ENCODE data around the gene CEMP1. TPM values are rescaled to one million over a fixed set of nuclear protein-coding genes. Genes with fewer than 3 reads are reported as not detected.

The CEMP1 gene
- total RNA-seq, 1 experiment from 2014 or later, result not detected

DNA sequence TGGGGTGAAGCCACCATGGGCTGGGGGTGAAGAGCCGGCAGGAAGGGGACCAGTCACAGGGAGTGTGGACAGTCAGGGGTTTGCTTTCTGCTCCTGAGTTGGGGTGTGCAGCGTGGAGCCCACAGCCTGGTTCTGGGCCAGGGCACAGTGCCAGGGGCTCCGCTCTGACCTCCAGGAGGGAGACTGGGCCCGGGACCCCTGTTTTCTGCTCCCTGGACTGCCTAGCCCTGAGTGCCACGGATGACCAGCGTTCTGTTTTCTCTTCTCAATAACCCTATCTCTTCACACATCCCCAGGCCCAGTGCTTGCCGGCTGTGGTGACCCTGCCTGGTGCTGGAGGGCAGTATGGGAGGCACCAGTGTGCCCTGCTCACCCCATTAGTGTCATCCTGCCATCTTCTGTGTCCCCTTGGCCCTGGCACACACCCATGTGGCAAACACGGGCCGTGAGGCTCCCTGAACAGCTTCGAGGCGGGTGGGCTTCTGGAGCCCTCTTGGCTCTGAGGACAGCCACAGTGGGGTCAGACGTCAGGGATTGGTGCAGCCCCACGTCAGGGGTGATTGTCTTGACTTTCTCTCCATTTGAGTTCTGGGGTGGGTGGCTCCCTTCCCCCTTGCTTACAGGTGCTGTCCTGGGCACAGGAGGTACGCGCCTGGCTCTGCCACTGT lies 1.1 kb downstream of the CEMP1 start:
- DNase-seq, result no peak
- Histone ChIP-seq H2AK5ac (ENCODE audit: insufficient read length, low read length) (no peak overlapping the region), H2BK20ac (ENCODE audit: low read depth, low read length, poor library complexity, severe bottlenecking) (no peak overlapping the region), H3K23ac (ENCODE audit: insufficient read length, low read depth, low read length) (no peak overlapping the region), H3K27me3 (ENCODE audit: insufficient read depth, low read length) (no peaks in the 10 kb centered on the region), H2BK15ac (ENCODE audit: low read depth, low read length) (no peak overlapping the region), H3K4me1 (ENCODE audit: insufficient read depth, low read length) (no peaks in the 10 kb centered on the region), H3K9ac (ENCODE audit: extremely low read depth, insufficient read length, low read length) (no peak overlapping the region), H3T11ph (ENCODE audit: low read length) (no peak overlapping the region), H4K8ac (replicated peaks; ENCODE audit: insufficient read length, low read depth, low read length) (no peak overlapping the region), H4K5ac (ENCODE audit: insufficient read length, low read depth, low read length) (no peak overlapping the region), H3K9me3 (ENCODE audit: control insufficient read depth, low read depth, low read length) (no peaks in the 10 kb centered on the region), H3K56ac (ENCODE audit: insufficient read length, low read depth, low read length) (no peak overlapping the region), H3K4ac (ENCODE audit: low read depth, low read length) (no peak overlapping the region), H3K23me2 (ENCODE audit: insufficient read length, low read depth, low read length, poor library complexity, severe bottlenecking) (peaks cover 10% of the 10 kb centered on the region), H2BK5ac (ENCODE audit: insufficient read length, low read length) (no peak overlapping the region), H3K4me2 (ENCODE audit: insufficient read depth, insufficient read length, low read length) (no peak overlapping the region), H3K18ac (ENCODE audit: insufficient read length, low read depth, low read length) (no peak overlapping the region), H3K79me2 (ENCODE audit: insufficient read depth, low read length) (no peaks in the 10 kb centered on the region), H4K20me1 (ENCODE audit: control insufficient read depth, insufficient read depth, insufficient read length) (no peaks in the 10 kb centered on the region), H3K79me1 (ENCODE audit: insufficient read depth, low read depth, low read length, poor library complexity, severe bottlenecking) (no peaks in the 10 kb centered on the region), H2BK12ac (ENCODE audit: insufficient read length, low read depth, low read length) (no peak overlapping the region), H2AFZ (ENCODE audit: low read length) (no peak overlapping the region), H3K27ac (ENCODE audit: insufficient read length, low read depth, low read length) (no peak overlapping the region), H3K14ac (ENCODE audit: insufficient read depth, low read length) (no peak overlapping the region), H2BK120ac (ENCODE audit: low read depth, low read length, poor library complexity, severe bottlenecking) (no peak overlapping the region), H4K91ac (ENCODE audit: insufficient read length, low read depth, low read length) (no peak overlapping the region)
- H3K4me3 Mint-ChIP-seq, result peak overlapping the region; percentile 9 to 48; a peak in 2 of 5 replicates
- H3K27me3 Mint-ChIP-seq (ENCODE audit: low read depth), result peaks cover 4% of the 10 kb centered on the region; the same call in 1 of the 2 replicates
- peaks cover 4 to 11% of the 10 kb centered on the region in 2 experiments for H3K4me1 Mint-ChIP-seq
- H3K36me3 Mint-ChIP-seq (ENCODE audit: insufficient read depth in 1 of 3, low read depth in 3 of 3), result peaks cover 4 to 26% (median 9%) of the 10 kb centered on the region in 3 experiments; a peak in 6 of 7 replicates
- H3K27ac Mint-ChIP-seq, result peak overlapping the region in 1 of 3 experiments; percentile 76; a peak in 1 of 7 replicates
- H3K9me3 Mint-ChIP-seq, result peaks cover 0 to 2% of the 10 kb centered on the region in 2 experiments; a peak in 1 of 5 replicates
- TF ChIP-seq, protein P1, sequence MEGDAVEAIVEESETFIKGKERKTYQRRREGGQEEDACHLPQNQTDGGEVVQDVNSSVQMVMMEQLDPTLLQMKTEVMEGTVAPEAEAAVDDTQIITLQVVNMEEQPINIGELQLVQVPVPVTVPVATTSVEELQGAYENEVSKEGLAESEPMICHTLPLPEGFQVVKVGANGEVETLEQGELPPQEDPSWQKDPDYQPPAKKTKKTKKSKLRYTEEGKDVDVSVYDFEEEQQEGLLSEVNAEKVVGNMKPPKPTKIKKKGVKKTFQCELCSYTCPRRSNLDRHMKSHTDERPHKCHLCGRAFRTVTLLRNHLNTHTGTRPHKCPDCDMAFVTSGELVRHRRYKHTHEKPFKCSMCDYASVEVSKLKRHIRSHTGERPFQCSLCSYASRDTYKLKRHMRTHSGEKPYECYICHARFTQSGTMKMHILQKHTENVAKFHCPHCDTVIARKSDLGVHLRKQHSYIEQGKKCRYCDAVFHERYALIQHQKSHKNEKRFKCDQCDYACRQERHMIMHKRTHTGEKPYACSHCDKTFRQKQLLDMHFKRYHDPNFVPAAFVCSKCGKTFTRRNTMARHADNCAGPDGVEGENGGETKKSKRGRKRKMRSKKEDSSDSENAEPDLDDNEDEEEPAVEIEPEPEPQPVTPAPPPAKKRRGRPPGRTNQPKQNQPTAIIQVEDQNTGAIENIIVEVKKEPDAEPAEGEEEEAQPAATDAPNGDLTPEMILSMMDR (conservative IDR thresholded peaks at IDR 0.05), result no peak
- no CpG with 5 or more reads among the region's 15 CpGs for WGBS (ENCODE audit: extremely low coverage, insufficient read length, low lambda C conversion rate)
